Measurements from ENCODE around the gene CHCHD6.

The CHCHD6 gene

GRCh38 chr3:126672741-126673140 is 31.3 kb upstream of the CHCHD6 start:
- Histone ChIP-seq H2AFZ (ENCODE audit: low read length) (no peak overlapping the region), H3K14ac (ENCODE audit: low read length) (no peak overlapping the region), H3K4ac (ENCODE audit: low read length) (no peak overlapping the region), H4K91ac (ENCODE audit: low read depth, low read length, poor library complexity) (no peak overlapping the region), H3K9ac (ENCODE audit: low read depth, low read length, poor library complexity) (no peak overlapping the region), H2BK15ac (ENCODE audit: low read length) (no peak overlapping the region), H2BK5ac (ENCODE audit: low read length) (no peak overlapping the region), H3K4me3 (ENCODE audit: low read length in 2 of 2) (no peak overlapping the region), H3K23ac (ENCODE audit: low read depth, low read length, poor library complexity) (no peak overlapping the region), H3K4me2 (ENCODE audit: insufficient read depth, low read length, poor library complexity, severe bottlenecking) (no peak overlapping the region), H2BK12ac (ENCODE audit: low read length) (no peak overlapping the region), H2BK120ac (ENCODE audit: low read depth, low read length) (no peak overlapping the region), H3K4me1 (ENCODE audit: control insufficient read depth in 2 of 2, insufficient read depth in 1 of 2, low read depth in 1 of 2, low read length in 2 of 2) (peaks cover 0 to 4% of the 10 kb centered on the region in 2 donors), H4K8ac (ENCODE audit: low read depth, low read length) (no peak overlapping the region), H3K79me1 (ENCODE audit: low read depth, low read length) (no peaks in the 10 kb centered on the region), H3K27me3 (ENCODE audit: control insufficient read depth in 3 of 3, insufficient read depth in 3 of 3, low read depth in 1 of 3, low read length in 3 of 3) (peaks cover 0 to 22% (median 2%) of the 10 kb centered on the region in 3 experiments), H2AK5ac (ENCODE audit: low read depth, low read length) (no peak overlapping the region), H3K9me3 (replicated peaks in 1 of 2; ENCODE audit: control insufficient read depth in 2 of 2, insufficient read depth in 1 of 2, low read depth in 1 of 2, low read length in 2 of 2) (no peaks in the 10 kb centered on the region), H3K27ac (replicated peaks; ENCODE audit: low read length) (no peak overlapping the region), H3K18ac (ENCODE audit: low read length) (no peak overlapping the region), H3K36me3 (replicated peaks in 1 of 2; ENCODE audit: control insufficient read depth in 2 of 2, insufficient read depth in 2 of 2, low read length in 2 of 2) (no peaks in the 10 kb centered on the region)
- WGBS, 2 donors (ENCODE audit: extremely low coverage in 2 of 2, insufficient read length in 2 of 2, insufficient replicate concordance in 1 of 2) = no CpG with 5 or more reads among the region's 6 CpGs
- no peak for DNase-seq (ENCODE audit: low spot score)

GRCh38 chr3:126676919-126677705 is 26.9 kb upstream of the CHCHD6 start:
- Histone ChIP-seq H2AFZ (ENCODE audit: low read length) (no peak overlapping the region), H2BK15ac (ENCODE audit: low read length) (no peak overlapping the region), H3K4me2 (ENCODE audit: insufficient read depth, low read length, poor library complexity, severe bottlenecking) (no peak overlapping the region), H2BK5ac (ENCODE audit: low read length) (no peak overlapping the region), H3K18ac (ENCODE audit: low read length) (no peak overlapping the region), H3K14ac (ENCODE audit: low read length) (no peak overlapping the region), H3K9me3 (replicated peaks in 1 of 2; ENCODE audit: control insufficient read depth in 2 of 2, insufficient read depth in 1 of 2, low read depth in 1 of 2, low read length in 2 of 2) (no peaks in the 10 kb centered on the region), H3K27me3 (ENCODE audit: control insufficient read depth in 3 of 3, insufficient read depth in 3 of 3, low read depth in 1 of 3, low read length in 3 of 3) (peaks cover 0 to 31% (median 10%) of the 10 kb centered on the region in 3 experiments), H3K9ac (ENCODE audit: low read depth, low read length, poor library complexity) (no peak overlapping the region), H2BK12ac (ENCODE audit: low read length) (no peak overlapping the region), H3K23ac (ENCODE audit: low read depth, low read length, poor library complexity) (peak overlapping the region; percentile 56), H3K4ac (ENCODE audit: low read length) (no peak overlapping the region), H3K4me1 (ENCODE audit: control insufficient read depth in 2 of 2, insufficient read depth in 1 of 2, low read depth in 1 of 2, low read length in 2 of 2) (peaks cover 7 to 18% of the 10 kb centered on the region in 2 donors), H4K8ac (ENCODE audit: low read depth, low read length) (no peak overlapping the region), H3K79me1 (ENCODE audit: low read depth, low read length) (no peaks in the 10 kb centered on the region), H4K91ac (ENCODE audit: low read depth, low read length, poor library complexity) (no peak overlapping the region), H3K27ac (replicated peaks; ENCODE audit: low read length) (no peak overlapping the region), H2AK5ac (ENCODE audit: low read depth, low read length) (no peak overlapping the region), H3K36me3 (replicated peaks in 1 of 2; ENCODE audit: control insufficient read depth in 2 of 2, insufficient read depth in 2 of 2, low read length in 2 of 2) (no peaks in the 10 kb centered on the region), H2BK120ac (ENCODE audit: low read depth, low read length) (no peak overlapping the region), H3K4me3 (ENCODE audit: low read length in 2 of 2) (no peak overlapping the region)
- no CpG with 5 or more reads among the region's 7 CpGs for WGBS, 2 donors (ENCODE audit: extremely low coverage in 2 of 2, insufficient read length in 2 of 2, insufficient replicate concordance in 1 of 2)
- no peak for DNase-seq (ENCODE audit: low spot score)

GRCh38 chr3:126677862-126678503 is 26.1 kb upstream of the CHCHD6 start:
- Histone ChIP-seq H3K4me2 (ENCODE audit: insufficient read depth, low read length, poor library complexity, severe bottlenecking) (no peak overlapping the region), H2AK5ac (ENCODE audit: low read depth, low read length) (no peak overlapping the region), H3K18ac (ENCODE audit: low read length) (no peak overlapping the region), H4K91ac (ENCODE audit: low read depth, low read length, poor library complexity) (no peak overlapping the region), H3K27me3 (ENCODE audit: control insufficient read depth in 3 of 3, insufficient read depth in 3 of 3, low read depth in 1 of 3, low read length in 3 of 3) (peaks cover 0 to 31% (median 10%) of the 10 kb centered on the region in 3 experiments), H3K9ac (ENCODE audit: low read depth, low read length, poor library complexity) (no peak overlapping the region), H3K14ac (ENCODE audit: low read length) (no peak overlapping the region), H3K27ac (replicated peaks; ENCODE audit: low read length) (no peak overlapping the region), H2BK15ac (ENCODE audit: low read length) (no peak overlapping the region), H3K4me3 (ENCODE audit: low read length in 2 of 2) (no peak overlapping the region), H3K79me1 (ENCODE audit: low read depth, low read length) (no peaks in the 10 kb centered on the region), H3K36me3 (replicated peaks in 1 of 2; ENCODE audit: control insufficient read depth in 2 of 2, insufficient read depth in 2 of 2, low read length in 2 of 2) (no peaks in the 10 kb centered on the region), H2BK12ac (ENCODE audit: low read length) (no peak overlapping the region), H3K9me3 (replicated peaks in 1 of 2; ENCODE audit: control insufficient read depth in 2 of 2, insufficient read depth in 1 of 2, low read depth in 1 of 2, low read length in 2 of 2) (no peaks in the 10 kb centered on the region), H2BK120ac (ENCODE audit: low read depth, low read length) (no peak overlapping the region), H4K8ac (ENCODE audit: low read depth, low read length) (no peak overlapping the region), H3K4me1 (ENCODE audit: control insufficient read depth in 2 of 2, insufficient read depth in 1 of 2, low read depth in 1 of 2, low read length in 2 of 2) (peaks cover 7 to 23% of the 10 kb centered on the region in 2 donors), H2AFZ (ENCODE audit: low read length) (no peak overlapping the region), H3K4ac (ENCODE audit: low read length) (no peak overlapping the region), H3K23ac (ENCODE audit: low read depth, low read length, poor library complexity) (no peak overlapping the region), H2BK5ac (ENCODE audit: low read length) (no peak overlapping the region)
- no CpG with 5 or more reads among the region's 13 CpGs for WGBS, 2 donors (ENCODE audit: extremely low coverage in 2 of 2, insufficient read length in 2 of 2, insufficient replicate concordance in 1 of 2)
- DNase-seq (ENCODE audit: low spot score) = no peak

DNA sequence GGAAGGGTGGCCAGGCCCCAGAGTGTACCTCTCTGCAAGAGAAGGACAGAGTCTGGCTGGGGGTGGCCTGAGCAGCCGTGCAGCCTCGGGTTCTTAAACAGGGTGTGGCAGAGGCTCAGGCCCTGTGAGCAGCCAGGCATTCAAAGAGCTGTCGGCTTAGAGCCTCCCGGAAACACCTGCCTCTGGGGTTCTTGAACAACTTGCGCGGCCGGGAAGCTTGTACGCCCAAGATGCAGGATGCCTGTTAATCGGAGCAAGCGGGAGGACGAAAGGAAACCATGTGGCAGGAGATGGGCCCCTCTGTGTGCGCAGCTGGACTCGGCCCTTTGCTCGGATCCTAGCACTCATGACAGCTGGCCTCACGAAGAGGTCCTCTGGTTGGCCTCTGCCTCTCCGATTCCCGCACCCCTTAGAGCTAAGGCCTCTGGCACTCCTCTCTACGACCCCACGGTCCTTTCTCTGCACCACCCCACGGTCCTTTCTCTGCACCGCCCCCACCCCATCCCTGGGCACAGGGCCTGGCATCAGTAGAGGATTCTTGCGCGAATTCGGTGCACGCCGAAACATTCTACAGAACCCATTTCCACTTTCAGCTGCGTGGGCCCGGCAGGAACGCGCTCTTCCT is 25.2 kb upstream of the CHCHD6 start:
- H2BK15ac ChIP-seq (ENCODE audit: low read length) = peak overlapping the region; percentile 95
- H3K9ac ChIP-seq (ENCODE audit: low read depth, low read length, poor library complexity) = no peak overlapping the region
- DNase-seq (ENCODE audit: low spot score) = no peak
- peak overlapping the region; percentile 92 for H2AFZ ChIP-seq (ENCODE audit: low read length)
- H3K27me3 ChIP-seq (ENCODE audit: control insufficient read depth in 3 of 3, insufficient read depth in 3 of 3, low read depth in 1 of 3, low read length in 3 of 3) = peaks cover 0 to 31% (median 10%) of the 10 kb centered on the region in 3 experiments
- H3K9me3 ChIP-seq (replicated peaks in 1 of 2; ENCODE audit: control insufficient read depth in 2 of 2, insufficient read depth in 1 of 2, low read depth in 1 of 2, low read length in 2 of 2) = no peaks in the 10 kb centered on the region
- peak overlapping the region; percentile 65 for H2BK120ac ChIP-seq (ENCODE audit: low read depth, low read length)
- no peak overlapping the region for H3K4me2 ChIP-seq (ENCODE audit: insufficient read depth, low read length, poor library complexity, severe bottlenecking)
- peak overlapping the region; percentile 80 for H2BK12ac ChIP-seq (ENCODE audit: low read length)
- no peaks in the 10 kb centered on the region for H3K79me1 ChIP-seq (ENCODE audit: low read depth, low read length)
- peak overlapping the region; percentile 44 for H3K14ac ChIP-seq (ENCODE audit: low read length)
- H2AK5ac ChIP-seq (ENCODE audit: low read depth, low read length) = peak overlapping the region; percentile 82
- no CpG with 5 or more reads among the region's 30 CpGs for WGBS, 2 donors (ENCODE audit: extremely low coverage in 2 of 2, insufficient read length in 2 of 2, insufficient replicate concordance in 1 of 2)
- no peak overlapping the region for H4K91ac ChIP-seq (ENCODE audit: low read depth, low read length, poor library complexity)
- peak overlapping the region; percentile 76 for H3K18ac ChIP-seq (ENCODE audit: low read length)
- no peak overlapping the region for H4K8ac ChIP-seq (ENCODE audit: low read depth, low read length)
- H3K4me3 ChIP-seq (ENCODE audit: low read length in 2 of 2) = no peak overlapping the region
- peaks cover 12 to 30% of the 10 kb centered on the region in 2 donors for H3K4me1 ChIP-seq (ENCODE audit: control insufficient read depth in 2 of 2, insufficient read depth in 1 of 2, low read depth in 1 of 2, low read length in 2 of 2)
- H3K36me3 ChIP-seq (replicated peaks in 1 of 2; ENCODE audit: control insufficient read depth in 2 of 2, insufficient read depth in 2 of 2, low read length in 2 of 2) = no peaks in the 10 kb centered on the region
- H3K23ac ChIP-seq (ENCODE audit: low read depth, low read length, poor library complexity) = no peak overlapping the region
- no peak overlapping the region for H3K4ac ChIP-seq (ENCODE audit: low read length)
- no peak overlapping the region for H3K27ac ChIP-seq (replicated peaks; ENCODE audit: low read length)
- H2BK5ac ChIP-seq (ENCODE audit: low read length) = no peak overlapping the region
